Measurements from ENCODE around the gene TOGARAM1.
A peak's percentile ranks its signal among the peaks of the same experiment; 100 is the strongest.
"Not testable (repeated sequence)": the region's sequence is repeated elsewhere in the genome, so short reads cannot be mapped to it uniquely, and the experiment has no call there.

TOGARAM1 gene

GRCh38 chr14:45044638-45045037 is 82.6 kb downstream of the TOGARAM1 start:
- no peak for DNase-seq

GRCh38 chr14:45048385-45048784 is 86.4 kb downstream of the TOGARAM1 start:
- DNase-seq: no peak

- DNase-seq: no peak
Observed at GRCh38 chr14:45051180-45051579, 89.2 kb downstream of the TOGARAM1 start.

GRCh38 chr14:45051896-45052295 is 89.9 kb downstream of the TOGARAM1 start:
- no peak for DNase-seq

GRCh38 chr14:45057349-45057748 is 95.4 kb downstream of the TOGARAM1 start:
- no peak for DNase-seq

GRCh38 chr14:45057881-45058364 is 95.9 kb downstream of the TOGARAM1 start:
- DNase-seq: no peak

- DNase-seq: no peak
Observed at GRCh38 chr14:45060551-45060950, 98.6 kb downstream of the TOGARAM1 start.

GRCh38 chr14:45065540-45065939 is 103.5 kb downstream of the TOGARAM1 start:
- DNase-seq: no peak

- DNase-seq: no peak
Observed at GRCh38 chr14:45065956-45066355, 104.0 kb downstream of the TOGARAM1 start.

- DNase-seq: no peak
Observed at GRCh38 chr14:45066667-45067066, 104.7 kb downstream of the TOGARAM1 start.

- no peak for DNase-seq
Observed at GRCh38 chr14:45068396-45068795, 106.4 kb downstream of the TOGARAM1 start.

- DNase-seq: no peak
Observed at GRCh38 chr14:45070215-45070614, 108.2 kb downstream of the TOGARAM1 start.

GRCh38 chr14:45072126-45072525 is 110.1 kb downstream of the TOGARAM1 start:
- DNase-seq: no peak

- DNase-seq: no peak
Observed at GRCh38 chr14:45073231-45073879, 111.4 kb downstream of the TOGARAM1 start.

- no peak for DNase-seq
Observed at GRCh38 chr14:45078323-45078722, 116.3 kb downstream of the TOGARAM1 start.

- DNase-seq: not testable (repeated sequence)
Observed at GRCh38 chr14:45080416-45080968, 118.5 kb downstream of the TOGARAM1 start.

GRCh38 chr14:45081096-45081495 is 119.1 kb downstream of the TOGARAM1 start:
- not testable (repeated sequence) for DNase-seq

- no peak for DNase-seq
Observed at GRCh38 chr14:45082420-45082819, 120.4 kb downstream of the TOGARAM1 start.

- DNase-seq: no peak
Observed at GRCh38 chr14:45083617-45083975, 121.6 kb downstream of the TOGARAM1 start.

- peak; percentile 96 for DNase-seq
Observed at GRCh38 chr14:45083976-45084722, 122.2 kb downstream of the TOGARAM1 start, which contains the start of gene PRPF39. Gene PRPF39 (plus strand): TSS chr14:45084116. CDS start chr14:45095240, 11,124 bp downstream.

GRCh38 chr14:45084946-45085346 is 123.0 kb downstream of the TOGARAM1 start:
- no peak for DNase-seq

- no peak for DNase-seq
Observed at GRCh38 chr14:45089813-45090212, 127.8 kb downstream of the TOGARAM1 start.

- no peak for DNase-seq
Observed at GRCh38 chr14:45091710-45092109, 129.7 kb downstream of the TOGARAM1 start.

- no peak for DNase-seq
Observed at GRCh38 chr14:45094275-45094674, 132.3 kb downstream of the TOGARAM1 start.

Measured in stimulated activated CD4-positive, alpha-beta T cell treated with anti-CD3 and anti-CD28 coated beads, Interleukin-4, amount 100 ng/mL, for 1 hour (primary cell).